ENCODE data around the gene DTX1. TPM values are rescaled to one million over a fixed set of nuclear protein-coding genes. Genes with fewer than 3 reads are reported as not detected.

Gene DTX1
- total RNA-seq, 1 experiment from 2014 or later, result 227 TPM

DNA sequence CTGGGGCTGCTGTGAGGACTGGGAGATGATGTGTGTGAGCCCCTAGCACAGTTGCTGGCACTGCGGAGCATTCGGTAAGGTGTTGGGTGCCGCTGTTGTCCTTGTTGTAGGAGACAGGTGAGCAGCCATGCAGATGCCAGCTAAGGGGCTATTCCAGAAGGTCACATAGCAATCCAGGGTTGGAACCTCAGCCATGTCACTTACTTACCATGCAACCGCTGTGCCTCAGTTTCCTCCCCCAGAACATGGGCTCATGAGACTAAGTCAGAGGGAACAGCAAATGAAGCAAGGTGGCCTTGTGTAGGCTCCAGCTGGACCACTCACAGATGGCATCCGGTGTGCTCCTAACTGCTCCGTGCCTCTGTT lies 13.2 kb downstream of the DTX1 start:
- Histone ChIP-seq H3K4me3 (ENCODE audit: low read length) (no peak overlapping the region), H3K36me3 (ENCODE audit: insufficient read depth, low read length) (peaks cover 37% of the 10 kb centered on the region), H2AFZ (ENCODE audit: low read length) (no peak overlapping the region), H4K20me1 (ENCODE audit: insufficient read depth, low read depth, low read length) (peaks cover 3% of the 10 kb centered on the region; the same call in 1 of the 2 replicates), H3K9ac (ENCODE audit: low read length) (peak overlapping the region; percentile 89), H3K27me3 (ENCODE audit: low read length) (no peaks in the 10 kb centered on the region), H3K9me2 (replicated peaks; ENCODE audit: insufficient read depth, low read length) (no peaks in the 10 kb centered on the region), H3K4me1 (ENCODE audit: low read length) (peaks cover 100% of the 10 kb centered on the region), H3K4me2 (ENCODE audit: low read depth, low read length, poor library complexity, severe bottlenecking) (peak overlapping the region; percentile 86), H3K9me3 (ENCODE audit: low read length) (no peaks in the 10 kb centered on the region), H3K79me2 (ENCODE audit: low read length) (peaks cover 47% of the 10 kb centered on the region), H3K27ac (ENCODE audit: low read length) (peak overlapping the region; percentile 99)
- no peak for DNase-seq

DNA sequence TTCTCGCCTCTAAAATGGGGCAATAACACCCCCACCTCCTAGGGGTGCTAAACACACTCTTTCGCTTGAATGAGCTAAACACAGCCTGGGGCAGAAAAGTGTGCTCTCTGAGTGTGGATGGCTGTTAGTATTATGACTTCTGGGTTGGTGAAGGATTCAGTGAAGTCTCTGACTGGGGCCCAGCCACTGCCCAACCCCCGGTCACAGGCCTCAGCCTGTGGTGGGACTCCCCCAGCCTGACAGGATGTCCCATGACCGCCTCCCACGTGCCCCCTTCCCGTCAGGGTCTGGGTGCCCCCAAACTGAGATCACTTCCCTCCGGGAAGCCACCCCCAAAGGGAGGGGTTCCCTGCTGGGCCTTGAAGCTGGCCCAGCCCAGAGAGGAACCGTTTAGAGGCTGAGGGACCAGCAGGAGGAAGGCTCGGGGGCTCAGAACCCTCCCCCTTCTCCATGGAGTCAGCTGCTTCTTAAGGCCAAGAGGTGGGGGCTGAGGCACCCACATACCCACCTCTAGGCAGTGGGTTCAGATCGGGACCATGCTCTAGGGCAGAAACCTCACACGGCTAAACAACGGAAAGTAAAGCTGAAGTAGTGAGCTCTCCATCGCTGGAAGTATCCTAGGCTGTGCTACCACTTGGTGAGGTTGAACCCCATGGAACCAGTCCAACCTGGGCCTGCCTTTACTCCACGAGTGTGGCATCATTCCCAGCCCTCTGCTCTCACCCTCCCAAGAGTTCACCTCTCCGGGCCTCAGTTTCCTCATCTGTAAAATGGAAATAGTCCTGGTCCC lies 13.8 kb downstream of the DTX1 start:
- peaks cover 36% of the 10 kb centered on the region for H3K36me3 ChIP-seq (ENCODE audit: insufficient read depth, low read length)
- no peaks in the 10 kb centered on the region for H3K27me3 ChIP-seq (ENCODE audit: low read length)
- no peaks in the 10 kb centered on the region for H3K9me2 ChIP-seq (replicated peaks; ENCODE audit: insufficient read depth, low read length)
- no peaks in the 10 kb centered on the region for H3K9me3 ChIP-seq (ENCODE audit: low read length)
- no peak for DNase-seq
- peaks cover 100% of the 10 kb centered on the region for H3K4me1 ChIP-seq (ENCODE audit: low read length)
- peak overlapping the region; percentile 99 for H3K27ac ChIP-seq (ENCODE audit: low read length)
- no peak overlapping the region for H2AFZ ChIP-seq (ENCODE audit: low read length)
- H3K4me2 ChIP-seq (ENCODE audit: low read depth, low read length, poor library complexity, severe bottlenecking), result peak overlapping the region; percentile 86
- peaks cover 44% of the 10 kb centered on the region for H3K79me2 ChIP-seq (ENCODE audit: low read length)
- H4K20me1 ChIP-seq (ENCODE audit: insufficient read depth, low read depth, low read length), result peaks cover 3% of the 10 kb centered on the region; the same call in 1 of the 2 replicates
- peak overlapping the region; percentile 89 for H3K9ac ChIP-seq (ENCODE audit: low read length)
- 0 out of 2 replicates have a peak overlapping the region, but pooled peaks have one; percentile 7 for H3K4me3 ChIP-seq (ENCODE audit: low read length)

DNA sequence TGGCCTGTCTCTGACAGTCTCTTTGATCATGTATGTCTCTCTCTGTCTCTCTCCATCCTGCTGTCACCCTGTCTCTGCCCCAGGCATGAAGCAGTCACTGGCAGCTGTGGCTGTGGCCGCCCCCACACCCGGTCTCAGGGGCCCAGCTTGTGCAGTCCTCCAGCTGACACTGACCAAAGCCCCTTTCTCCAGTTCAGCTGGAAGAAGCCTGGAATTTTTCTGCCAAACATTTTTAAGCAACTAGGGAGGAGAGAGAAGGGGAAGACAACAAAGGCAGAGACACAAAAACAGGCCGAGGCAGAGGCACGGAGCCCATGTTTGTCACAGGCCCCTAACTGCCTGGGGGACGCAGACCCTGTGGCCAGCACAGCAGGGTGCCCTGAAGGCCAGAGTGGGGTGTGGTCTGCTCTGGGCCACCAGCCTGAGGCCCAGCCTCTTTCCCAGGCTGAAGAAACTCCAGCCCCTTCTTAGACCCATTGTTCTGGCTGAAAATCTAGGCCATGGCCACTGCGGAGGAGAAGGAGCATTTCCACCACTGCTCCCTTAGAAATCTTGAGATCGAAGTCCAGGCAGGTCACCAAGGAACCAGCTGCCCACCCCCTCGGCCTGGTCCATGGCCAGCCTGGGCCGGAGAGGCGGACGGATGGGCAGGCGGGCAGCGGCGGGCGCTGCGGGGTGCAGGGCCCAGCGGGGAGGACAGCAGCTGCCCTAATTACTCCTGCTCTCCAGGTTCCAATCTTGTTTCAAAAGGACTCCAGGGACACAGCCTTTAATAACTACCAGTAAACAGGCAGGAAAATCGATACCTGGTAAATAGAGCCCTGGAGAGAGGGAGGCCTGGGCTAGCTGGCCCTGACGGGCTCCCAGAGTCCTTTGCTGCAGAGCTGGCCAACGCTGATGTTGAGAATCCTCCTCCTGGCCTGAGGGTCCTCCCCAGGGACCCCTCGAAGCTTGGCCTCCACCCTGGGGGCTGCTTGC lies 14.9 kb downstream of the DTX1 start:
- Histone ChIP-seq H3K9ac (ENCODE audit: low read length) (peak overlapping the region; percentile 89), H3K9me3 (ENCODE audit: low read length) (no peaks in the 10 kb centered on the region), H3K79me2 (ENCODE audit: low read length) (peaks cover 46% of the 10 kb centered on the region), H2AFZ (ENCODE audit: low read length) (no peak overlapping the region), H3K4me3 (ENCODE audit: low read length) (0 out of 2 replicates have a peak overlapping the region, but pooled peaks have one; percentile 7), H3K27me3 (ENCODE audit: low read length) (no peaks in the 10 kb centered on the region), H3K4me1 (ENCODE audit: low read length) (peaks cover 100% of the 10 kb centered on the region), H3K36me3 (ENCODE audit: insufficient read depth, low read length) (peaks cover 31% of the 10 kb centered on the region), H3K9me2 (replicated peaks; ENCODE audit: insufficient read depth, low read length) (no peaks in the 10 kb centered on the region), H4K20me1 (ENCODE audit: insufficient read depth, low read depth, low read length) (peaks cover 3% of the 10 kb centered on the region; the same call in 1 of the 2 replicates), H3K27ac (ENCODE audit: low read length) (peak overlapping the region; percentile 99), H3K4me2 (ENCODE audit: low read depth, low read length, poor library complexity, severe bottlenecking) (peak overlapping the region; percentile 86)
- DNase-seq, result no peak

DNA sequence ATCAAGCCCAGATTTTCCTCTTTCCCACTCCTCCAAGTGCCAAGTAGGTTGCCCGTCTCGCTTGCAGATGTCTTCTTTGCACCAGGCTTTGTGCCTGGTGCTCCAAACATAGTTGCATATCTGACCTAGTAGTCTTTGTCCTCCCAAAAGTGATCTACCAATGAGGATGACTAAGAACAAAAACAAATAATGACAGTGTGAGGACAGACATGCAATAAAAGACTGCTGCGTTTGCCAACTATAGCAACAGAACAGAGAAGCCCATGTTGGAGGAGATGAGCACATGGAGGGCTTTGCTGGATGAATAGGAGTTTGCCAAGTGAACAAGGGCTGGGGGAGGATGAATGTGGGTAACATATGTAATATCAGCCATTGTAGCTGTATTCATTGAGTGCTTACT lies 15.6 kb downstream of the DTX1 start:
- peaks cover 45% of the 10 kb centered on the region for H3K79me2 ChIP-seq (ENCODE audit: low read length)

DNA sequence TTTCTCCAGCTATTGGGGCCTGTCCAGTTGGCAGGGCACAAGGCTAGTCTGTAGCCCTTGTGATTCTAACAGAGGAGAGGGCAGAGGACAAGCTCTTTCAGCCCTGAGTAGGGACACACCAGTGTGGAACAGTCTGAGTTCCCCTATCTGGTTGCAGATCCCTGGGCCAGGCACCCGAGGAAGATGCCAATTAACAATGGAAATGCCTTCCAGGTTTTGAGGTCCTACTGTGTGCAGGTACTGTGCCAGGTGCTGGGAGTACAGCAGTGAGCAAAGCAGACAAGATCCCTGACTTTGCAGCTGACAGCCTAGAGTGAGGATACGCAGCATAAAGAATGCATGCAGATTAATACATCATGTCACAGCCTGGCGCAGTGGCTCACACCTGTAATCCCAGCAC lies 17.1 kb downstream of the DTX1 start:
- H3K27ac ChIP-seq (ENCODE audit: low read length), result peak overlapping the region; percentile 99
- H3K4me2 ChIP-seq (ENCODE audit: low read depth, low read length, poor library complexity, severe bottlenecking), result peak overlapping the region; percentile 58
- no peak for DNase-seq
- no peak overlapping the region for H2AFZ ChIP-seq (ENCODE audit: low read length)
- H3K27me3 ChIP-seq (ENCODE audit: low read length), result no peaks in the 10 kb centered on the region
- peaks cover 3% of the 10 kb centered on the region; the same call in 1 of the 2 replicates for H4K20me1 ChIP-seq (ENCODE audit: insufficient read depth, low read depth, low read length)
- peaks cover 99% of the 10 kb centered on the region for H3K4me1 ChIP-seq (ENCODE audit: low read length)
- H3K79me2 ChIP-seq (ENCODE audit: low read length), result peaks cover 41% of the 10 kb centered on the region
- no peaks in the 10 kb centered on the region for H3K9me2 ChIP-seq (replicated peaks; ENCODE audit: insufficient read depth, low read length)
- peak overlapping the region; percentile 58 for H3K9ac ChIP-seq (ENCODE audit: low read length)
- no peak overlapping the region; the same call in 1 of the 2 replicates for H3K4me3 ChIP-seq (ENCODE audit: low read length)
- H3K36me3 ChIP-seq (ENCODE audit: insufficient read depth, low read length), result peaks cover 21% of the 10 kb centered on the region
- H3K9me3 ChIP-seq (ENCODE audit: low read length), result no peaks in the 10 kb centered on the region

More for the DNA sequence above, 15.6 kb downstream of the DTX1 start:
- H3K27ac ChIP-seq (ENCODE audit: low read length), result peak overlapping the region; percentile 99
- no peaks in the 10 kb centered on the region for H3K9me2 ChIP-seq (replicated peaks; ENCODE audit: insufficient read depth, low read length)
- H3K4me2 ChIP-seq (ENCODE audit: low read depth, low read length, poor library complexity, severe bottlenecking), result peak overlapping the region; percentile 86
- no peak overlapping the region for H3K4me3 ChIP-seq (ENCODE audit: low read length)
- peaks cover 100% of the 10 kb centered on the region for H3K4me1 ChIP-seq (ENCODE audit: low read length)
- H3K27me3 ChIP-seq (ENCODE audit: low read length), result no peaks in the 10 kb centered on the region
- H3K9me3 ChIP-seq (ENCODE audit: low read length), result no peaks in the 10 kb centered on the region
- no peak overlapping the region for H2AFZ ChIP-seq (ENCODE audit: low read length)
- H3K36me3 ChIP-seq (ENCODE audit: insufficient read depth, low read length), result peaks cover 24% of the 10 kb centered on the region
- peak; percentile 61 for DNase-seq
- H3K9ac ChIP-seq (ENCODE audit: low read length), result peak overlapping the region; percentile 89
- peaks cover 3% of the 10 kb centered on the region; the same call in 1 of the 2 replicates for H4K20me1 ChIP-seq (ENCODE audit: insufficient read depth, low read depth, low read length)

DNA sequence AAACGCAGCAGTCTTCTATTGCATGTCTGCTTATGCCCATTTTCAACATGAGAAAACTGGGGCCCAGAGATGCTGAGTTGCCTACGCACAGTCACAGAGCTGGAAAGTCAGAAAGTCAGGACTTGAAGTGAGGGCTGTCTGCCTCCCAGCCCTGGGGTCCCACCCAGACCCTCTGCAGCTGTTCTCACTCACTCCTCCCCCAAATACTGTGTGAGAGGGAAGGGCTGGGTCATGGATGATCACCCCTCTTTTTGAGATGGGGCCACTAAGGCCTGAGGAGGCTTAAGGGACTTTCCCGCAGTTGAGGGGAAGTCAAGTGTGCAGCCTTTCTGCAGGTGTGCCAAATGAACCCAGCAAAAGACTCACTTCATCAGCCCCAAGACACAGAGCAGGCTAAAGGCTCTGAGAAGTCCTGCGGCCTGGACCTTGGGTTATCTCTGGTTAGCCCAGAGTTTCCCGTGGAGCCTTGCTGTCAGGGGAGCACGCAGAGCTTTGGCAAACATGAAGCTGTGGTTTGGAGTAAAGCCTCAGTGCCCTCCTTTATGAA lies 18.7 kb downstream of the DTX1 start:
- peaks cover 41% of the 10 kb centered on the region for H3K79me2 ChIP-seq (ENCODE audit: low read length)
- peaks cover 99% of the 10 kb centered on the region for H3K4me1 ChIP-seq (ENCODE audit: low read length)
- H3K27me3 ChIP-seq (ENCODE audit: low read length), result no peaks in the 10 kb centered on the region
- peak overlapping the region; percentile 62 for H3K9ac ChIP-seq (ENCODE audit: low read length)
- H3K27ac ChIP-seq (ENCODE audit: low read length), result peak overlapping the region; percentile 99
- no peak overlapping the region for H2AFZ ChIP-seq (ENCODE audit: low read length)
- peak; percentile 96 for DNase-seq
- H3K36me3 ChIP-seq (ENCODE audit: insufficient read depth, low read length), result peaks cover 16% of the 10 kb centered on the region
- no peaks in the 10 kb centered on the region for H4K20me1 ChIP-seq (ENCODE audit: insufficient read depth, low read depth, low read length)
- H3K9me3 ChIP-seq (ENCODE audit: low read length), result no peaks in the 10 kb centered on the region
- peak overlapping the region; percentile 63 for H3K4me2 ChIP-seq (ENCODE audit: low read depth, low read length, poor library complexity, severe bottlenecking)
- H3K4me3 ChIP-seq (ENCODE audit: low read length), result peak overlapping the region; percentile 37
- no peaks in the 10 kb centered on the region for H3K9me2 ChIP-seq (replicated peaks; ENCODE audit: insufficient read depth, low read length)

DNA sequence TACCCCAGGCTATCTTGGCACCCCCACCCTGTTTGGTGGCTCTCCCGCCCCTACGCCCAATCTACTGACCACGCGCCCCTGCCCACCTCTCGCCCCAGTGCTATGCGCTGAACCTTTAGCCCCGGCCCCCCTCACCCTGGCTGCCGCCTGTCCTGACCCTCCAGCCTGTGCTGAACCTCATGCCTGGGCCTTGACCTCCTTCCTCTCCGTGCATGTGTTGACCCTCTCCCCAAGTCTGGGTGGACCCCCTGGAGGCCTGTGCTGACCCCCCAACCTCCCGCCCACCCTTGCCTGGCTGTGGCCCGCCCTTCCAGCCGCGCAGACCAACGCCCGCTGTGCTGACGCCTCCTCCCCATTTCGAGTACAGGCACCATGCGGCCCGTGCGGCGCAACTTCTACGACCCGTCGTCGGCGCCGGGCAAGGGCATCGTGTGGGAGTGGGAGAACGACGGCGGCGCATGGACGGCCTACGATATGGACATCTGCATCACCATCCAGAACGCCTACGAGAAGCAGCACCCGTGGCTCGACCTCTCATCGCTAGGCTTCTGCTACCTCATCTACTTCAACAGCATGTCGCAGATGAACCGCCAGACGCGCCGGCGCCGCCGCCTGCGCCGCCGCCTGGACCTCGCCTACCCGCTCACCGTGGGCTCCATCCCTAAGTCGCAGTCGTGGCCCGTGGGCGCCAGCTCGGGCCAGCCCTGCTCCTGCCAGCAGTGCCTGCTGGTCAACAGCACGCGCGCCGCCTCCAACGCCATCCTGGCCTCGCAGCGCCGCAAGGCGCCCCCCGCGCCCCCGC lies 20.7 kb downstream of the DTX1 start:
- Histone ChIP-seq H3K27ac (ENCODE audit: low read length) (peak overlapping the region; percentile 99), H3K4me2 (ENCODE audit: low read depth, low read length, poor library complexity, severe bottlenecking) (peak overlapping the region; percentile 51), H3K4me1 (ENCODE audit: low read length) (peaks cover 95% of the 10 kb centered on the region), H3K27me3 (ENCODE audit: low read length) (no peaks in the 10 kb centered on the region), H3K9me2 (replicated peaks; ENCODE audit: insufficient read depth, low read length) (no peaks in the 10 kb centered on the region), H3K79me2 (ENCODE audit: low read length) (peaks cover 52% of the 10 kb centered on the region), H3K4me3 (ENCODE audit: low read length) (peak overlapping the region; percentile 11; the same call in 1 of the 2 replicates), H3K9ac (ENCODE audit: low read length) (peak overlapping the region; percentile 62), H4K20me1 (ENCODE audit: insufficient read depth, low read depth, low read length) (no peaks in the 10 kb centered on the region), H2AFZ (ENCODE audit: low read length) (no peak overlapping the region), H3K9me3 (ENCODE audit: low read length) (no peaks in the 10 kb centered on the region), H3K36me3 (ENCODE audit: insufficient read depth, low read length) (peaks cover 26% of the 10 kb centered on the region)
- DNase-seq, result no peak
